DLD1 (cell line): ENCODE data around the gene GOLGB1.
"Not testable (repeated sequence)": the region's sequence is repeated elsewhere in the genome, so short reads cannot be mapped to it uniquely, and the experiment has no call there.

ENCODE experiments used
- in situ Hi-C: cut with HindIII; loops from 2 replicates; pipeline ENCODE4 v1.10.0; 2017; ENCODE audit warnings: low sequenced_read_pairs

GOLGB1 gene

GRCh38 chr3:121743106-121743505 lies 6.4 kb downstream of the GOLGB1 start:
- in situ Hi-C loops = not testable (repeated sequence)

- in situ Hi-C loops = no loop called here
Observed at GRCh38 chr3:121740896-121741295, 8.6 kb downstream of the GOLGB1 start.

GRCh38 chr3:121739902-121740301 lies 9.6 kb downstream of the GOLGB1 start:
- in situ Hi-C loops = no loop called here

- in situ Hi-C loops = no loop called here
Observed at GRCh38 chr3:121737644-121738043, 11.9 kb downstream of the GOLGB1 start.

GRCh38 chr3:121736112-121736511 lies 13.4 kb downstream of the GOLGB1 start:
- in situ Hi-C loops = no loop called here

GRCh38 chr3:121735047-121735696 lies 14.4 kb downstream of the GOLGB1 start:
- in situ Hi-C loops = no loop called here

- in situ Hi-C loops = no loop called here
Observed at GRCh38 chr3:121730940-121731687, 18.4 kb downstream of the GOLGB1 start.

GRCh38 chr3:121724130-121724529 lies 25.4 kb downstream of the GOLGB1 start:
- in situ Hi-C loops = no loop called here

GRCh38 chr3:121723485-121723884 lies 26.1 kb downstream of the GOLGB1 start:
- in situ Hi-C loops = no loop called here

GRCh38 chr3:121722411-121722810 lies 27.1 kb downstream of the GOLGB1 start:
- in situ Hi-C loops = no loop called here

GRCh38 chr3:121720163-121720562 lies 29.4 kb downstream of the GOLGB1 start:
- in situ Hi-C loops = no loop called here

GRCh38 chr3:121719423-121719822 lies 30.1 kb downstream of the GOLGB1 start:
- in situ Hi-C loops = no loop called here

GRCh38 chr3:121718205-121718846 lies 31.2 kb downstream of the GOLGB1 start:
- in situ Hi-C loops = no loop called here

- in situ Hi-C loops = no loop called here
Observed at GRCh38 chr3:121710347-121710746, 39.2 kb downstream of the GOLGB1 start.

GRCh38 chr3:121707531-121708273 lies 41.8 kb downstream of the GOLGB1 start:
- in situ Hi-C loops = no loop called here

GRCh38 chr3:121705541-121705940 lies 44.0 kb downstream of the GOLGB1 start:
- in situ Hi-C loops = no loop called here

GRCh38 chr3:121703973-121704372 lies 45.6 kb downstream of the GOLGB1 start:
- in situ Hi-C loops = no loop called here

GRCh38 chr3:121698901-121699300 lies 50.6 kb downstream of the GOLGB1 start:
- in situ Hi-C loops = no loop called here

GRCh38 chr3:121698476-121698875 lies 51.1 kb downstream of the GOLGB1 start:
- in situ Hi-C loops = no loop called here

- in situ Hi-C loops = no loop called here
Observed at GRCh38 chr3:121696186-121696585, 53.4 kb downstream of the GOLGB1 start.

- in situ Hi-C loops = no loop called here
Observed at GRCh38 chr3:121692010-121692699, 57.4 kb downstream of the GOLGB1 start.
